ENCODE measurements around the gene TBC1D22A.

TBC1D22A gene

DNA sequence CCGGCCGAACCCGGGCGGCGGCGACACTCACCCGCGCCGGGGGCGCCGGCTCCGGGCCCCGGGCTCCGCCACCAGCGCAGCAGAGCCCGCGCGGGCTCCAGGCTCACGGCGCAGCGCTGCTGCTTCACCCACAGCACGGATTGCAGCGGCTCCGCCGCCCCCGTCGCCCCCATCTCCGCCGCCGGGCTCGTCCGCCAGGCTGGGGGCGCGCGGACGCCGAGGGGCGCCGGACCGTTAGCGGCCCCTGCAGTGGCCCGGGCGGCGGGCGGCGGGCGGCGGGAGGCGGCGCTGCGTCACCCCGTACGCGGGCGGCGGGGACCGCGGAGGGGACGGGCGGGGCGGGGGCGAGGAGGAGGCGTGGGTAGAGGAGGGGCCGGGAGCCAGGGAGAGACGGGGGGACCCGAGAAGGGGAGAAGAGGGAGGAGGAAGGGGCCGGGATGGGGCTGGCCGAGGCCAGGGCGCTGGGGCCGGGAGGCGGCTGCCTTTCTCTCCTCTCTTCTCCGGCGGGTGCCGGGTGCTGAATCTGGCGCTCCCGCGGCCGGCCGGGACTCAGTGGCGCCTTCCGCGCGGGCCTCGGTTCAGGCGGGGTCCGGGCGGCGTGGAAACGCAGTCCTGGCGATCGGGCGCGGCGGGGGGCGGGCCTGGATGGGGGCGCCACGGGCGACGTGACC is 24.3 kb upstream of the TBC1D22A start, which contains the start of gene CERK (continued):
- TF ChIP-seq ARNTL (CRISPR knock-in tag; IDR thresholded peaks at IDR 0.05; ENCODE audit: borderline replicate concordance, low read depth) (no peak), BACH2 (CRISPR knock-in tag; IDR thresholded peaks at IDR 0.05; ENCODE audit: borderline replicate concordance) (no peak)

DNA sequence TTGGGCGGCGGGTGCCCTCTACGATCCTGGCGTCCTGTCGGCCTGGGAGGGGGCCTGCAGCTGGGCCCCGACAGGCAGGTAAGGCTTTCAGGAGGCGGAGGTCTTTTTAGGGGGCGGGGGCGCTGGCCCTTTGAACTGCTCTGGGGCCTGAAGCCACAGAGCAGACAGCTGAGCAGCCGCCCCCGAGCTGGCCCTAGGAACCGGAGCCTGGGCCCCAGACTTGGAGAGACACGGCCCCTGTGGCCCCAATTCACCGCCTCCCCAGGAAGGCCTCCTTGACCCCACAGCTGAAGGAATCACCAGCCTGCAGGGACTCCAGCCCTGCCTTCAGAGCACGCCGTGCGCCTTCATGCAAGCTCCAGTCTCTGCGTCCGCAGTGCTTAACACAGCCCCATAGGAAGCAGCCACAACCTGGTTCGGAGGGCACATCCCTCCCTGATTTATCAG is 23.8 kb upstream of the TBC1D22A start:
- TF ChIP-seq ZFP30 (CRISPR knock-in tag; IDR thresholded peaks at IDR 0.05) (no peak), ZNF70 (CRISPR knock-in tag; IDR thresholded peaks at IDR 0.05) (no peak), CSDC2 (CRISPR knock-in tag; IDR thresholded peaks at IDR 0.05) (no peak), ZNF565 (CRISPR knock-in tag; conservative IDR thresholded peaks at IDR 0.05; ENCODE audit: low read depth) (no peak), ESRRG (CRISPR knock-in tag; IDR thresholded peaks at IDR 0.05) (no peak), ISL1 (CRISPR knock-in tag; IDR thresholded peaks at IDR 0.05) (no peak), OSR1 (CRISPR knock-in tag; IDR thresholded peaks at IDR 0.05) (no peak), PPARA (CRISPR knock-in tag; IDR thresholded peaks at IDR 0.05; ENCODE audit: borderline replicate concordance) (no peak), ZFP3 (CRISPR knock-in tag; IDR thresholded peaks at IDR 0.05) (no peak), TOX (CRISPR knock-in tag; IDR thresholded peaks at IDR 0.05; ENCODE audit: borderline replicate concordance) (no peak), BACH2 (CRISPR knock-in tag; IDR thresholded peaks at IDR 0.05; ENCODE audit: borderline replicate concordance) (no peak), TCF4 (CRISPR knock-in tag; IDR thresholded peaks at IDR 0.05; ENCODE audit: borderline replicate concordance) (no peak)
- TF ChIP-seq, protein P1, sequence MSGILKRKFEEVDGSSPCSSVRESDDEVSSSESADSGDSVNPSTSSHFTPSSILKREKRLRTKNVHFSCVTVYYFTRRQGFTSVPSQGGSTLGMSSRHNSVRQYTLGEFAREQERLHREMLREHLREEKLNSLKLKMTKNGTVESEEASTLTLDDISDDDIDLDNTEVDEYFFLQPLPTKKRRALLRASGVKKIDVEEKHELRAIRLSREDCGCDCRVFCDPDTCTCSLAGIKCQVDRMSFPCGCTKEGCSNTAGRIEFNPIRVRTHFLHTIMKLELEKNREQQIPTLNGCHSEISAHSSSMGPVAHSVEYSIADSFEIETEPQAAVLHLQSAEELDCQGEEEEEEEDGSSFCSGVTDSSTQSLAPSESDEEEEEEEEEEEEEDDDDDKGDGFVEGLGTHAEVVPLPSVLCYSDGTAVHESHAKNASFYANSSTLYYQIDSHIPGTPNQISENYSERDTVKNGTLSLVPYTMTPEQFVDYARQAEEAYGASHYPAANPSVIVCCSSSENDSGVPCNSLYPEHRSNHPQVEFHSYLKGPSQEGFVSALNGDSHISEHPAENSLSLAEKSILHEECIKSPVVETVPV (CRISPR knock-in tag; IDR thresholded peaks at IDR 0.05), result no peak
- TF ChIP-seq, protein P2, sequence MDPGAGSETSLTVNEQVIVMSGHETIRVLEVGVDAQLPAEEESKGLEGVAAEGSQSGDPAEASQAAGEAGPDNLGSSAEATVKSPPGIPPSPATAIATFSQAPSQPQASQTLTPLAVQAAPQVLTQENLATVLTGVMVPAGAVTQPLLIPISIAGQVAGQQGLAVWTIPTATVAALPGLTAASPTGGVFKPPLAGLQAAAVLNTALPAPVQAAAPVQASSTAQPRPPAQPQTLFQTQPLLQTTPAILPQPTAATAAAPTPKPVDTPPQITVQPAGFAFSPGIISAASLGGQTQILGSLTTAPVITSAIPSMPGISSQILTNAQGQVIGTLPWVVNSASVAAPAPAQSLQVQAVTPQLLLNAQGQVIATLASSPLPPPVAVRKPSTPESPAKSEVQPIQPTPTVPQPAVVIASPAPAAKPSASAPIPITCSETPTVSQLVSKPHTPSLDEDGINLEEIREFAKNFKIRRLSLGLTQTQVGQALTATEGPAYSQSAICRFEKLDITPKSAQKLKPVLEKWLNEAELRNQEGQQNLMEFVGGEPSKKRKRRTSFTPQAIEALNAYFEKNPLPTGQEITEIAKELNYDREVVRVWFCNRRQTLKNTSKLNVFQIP (CRISPR knock-in tag; IDR thresholded peaks at IDR 0.05; ENCODE audit: borderline replicate concordance, low read depth), result no peak
- TF ChIP-seq, protein P3, sequence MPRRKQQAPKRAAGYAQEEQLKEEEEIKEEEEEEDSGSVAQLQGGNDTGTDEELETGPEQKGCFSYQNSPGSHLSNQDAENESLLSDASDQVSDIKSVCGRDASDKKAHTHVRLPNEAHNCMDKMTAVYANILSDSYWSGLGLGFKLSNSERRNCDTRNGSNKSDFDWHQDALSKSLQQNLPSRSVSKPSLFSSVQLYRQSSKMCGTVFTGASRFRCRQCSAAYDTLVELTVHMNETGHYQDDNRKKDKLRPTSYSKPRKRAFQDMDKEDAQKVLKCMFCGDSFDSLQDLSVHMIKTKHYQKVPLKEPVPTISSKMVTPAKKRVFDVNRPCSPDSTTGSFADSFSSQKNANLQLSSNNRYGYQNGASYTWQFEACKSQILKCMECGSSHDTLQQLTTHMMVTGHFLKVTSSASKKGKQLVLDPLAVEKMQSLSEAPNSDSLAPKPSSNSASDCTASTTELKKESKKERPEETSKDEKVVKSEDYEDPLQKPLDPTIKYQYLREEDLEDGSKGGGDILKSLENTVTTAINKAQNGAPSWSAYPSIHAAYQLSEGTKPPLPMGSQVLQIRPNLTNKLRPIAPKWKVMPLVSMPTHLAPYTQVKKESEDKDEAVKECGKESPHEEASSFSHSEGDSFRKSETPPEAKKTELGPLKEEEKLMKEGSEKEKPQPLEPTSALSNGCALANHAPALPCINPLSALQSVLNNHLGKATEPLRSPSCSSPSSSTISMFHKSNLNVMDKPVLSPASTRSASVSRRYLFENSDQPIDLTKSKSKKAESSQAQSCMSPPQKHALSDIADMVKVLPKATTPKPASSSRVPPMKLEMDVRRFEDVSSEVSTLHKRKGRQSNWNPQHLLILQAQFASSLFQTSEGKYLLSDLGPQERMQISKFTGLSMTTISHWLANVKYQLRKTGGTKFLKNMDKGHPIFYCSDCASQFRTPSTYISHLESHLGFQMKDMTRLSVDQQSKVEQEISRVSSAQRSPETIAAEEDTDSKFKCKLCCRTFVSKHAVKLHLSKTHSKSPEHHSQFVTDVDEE (CRISPR knock-in tag; IDR thresholded peaks at IDR 0.05), result no peak
- peak; percentile 12 for ATAC-seq

DNA sequence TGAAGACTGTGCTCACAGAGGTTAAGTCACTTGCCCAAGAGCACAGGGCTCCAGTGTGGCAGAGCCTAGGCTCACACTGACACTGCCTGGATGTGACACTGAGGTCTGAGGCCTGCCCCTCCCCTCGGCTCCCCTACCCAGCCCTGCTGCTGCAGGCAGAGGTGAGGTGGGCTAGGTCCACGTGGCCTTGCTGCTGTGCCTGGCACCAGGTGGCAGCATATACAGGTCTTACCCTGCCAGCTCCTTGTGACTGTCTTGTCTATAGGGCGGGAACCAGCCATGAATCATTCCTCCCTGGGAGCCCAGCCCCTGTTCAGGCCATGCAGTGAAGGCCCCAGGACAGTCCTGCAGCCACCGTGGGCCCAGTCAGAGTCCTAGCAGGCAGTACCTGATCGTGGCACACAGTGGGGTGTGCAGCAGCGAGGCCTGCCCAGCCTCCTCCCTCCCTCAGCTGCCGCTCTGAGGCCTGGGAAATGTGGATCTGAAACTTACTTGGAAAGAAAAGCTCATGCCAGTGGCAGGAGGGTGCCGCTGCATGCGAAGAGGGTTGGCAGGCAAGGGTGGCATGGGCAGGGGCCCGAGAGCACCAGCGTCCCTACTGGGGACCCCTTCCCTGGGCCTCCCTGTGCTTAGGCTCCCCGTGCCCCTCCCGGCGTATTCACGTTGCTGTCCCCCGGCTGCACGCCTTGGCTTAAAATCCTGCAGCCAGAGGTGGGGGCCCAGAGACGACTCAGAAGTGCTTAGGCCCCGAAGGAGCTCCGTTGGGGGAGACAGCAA is 23.2 kb upstream of the TBC1D22A start:
- no peak for TF ChIP-seq ZNF70 (CRISPR knock-in tag; IDR thresholded peaks at IDR 0.05)
- no peak for TF ChIP-seq ZNF565 (CRISPR knock-in tag; conservative IDR thresholded peaks at IDR 0.05; ENCODE audit: low read depth)
- TF ChIP-seq BACH2 (CRISPR knock-in tag; IDR thresholded peaks at IDR 0.05; ENCODE audit: borderline replicate concordance), result no peak
- TF ChIP-seq, protein P1 (CRISPR knock-in tag; IDR thresholded peaks at IDR 0.05), result no peak
- no peak for ATAC-seq

DNA sequence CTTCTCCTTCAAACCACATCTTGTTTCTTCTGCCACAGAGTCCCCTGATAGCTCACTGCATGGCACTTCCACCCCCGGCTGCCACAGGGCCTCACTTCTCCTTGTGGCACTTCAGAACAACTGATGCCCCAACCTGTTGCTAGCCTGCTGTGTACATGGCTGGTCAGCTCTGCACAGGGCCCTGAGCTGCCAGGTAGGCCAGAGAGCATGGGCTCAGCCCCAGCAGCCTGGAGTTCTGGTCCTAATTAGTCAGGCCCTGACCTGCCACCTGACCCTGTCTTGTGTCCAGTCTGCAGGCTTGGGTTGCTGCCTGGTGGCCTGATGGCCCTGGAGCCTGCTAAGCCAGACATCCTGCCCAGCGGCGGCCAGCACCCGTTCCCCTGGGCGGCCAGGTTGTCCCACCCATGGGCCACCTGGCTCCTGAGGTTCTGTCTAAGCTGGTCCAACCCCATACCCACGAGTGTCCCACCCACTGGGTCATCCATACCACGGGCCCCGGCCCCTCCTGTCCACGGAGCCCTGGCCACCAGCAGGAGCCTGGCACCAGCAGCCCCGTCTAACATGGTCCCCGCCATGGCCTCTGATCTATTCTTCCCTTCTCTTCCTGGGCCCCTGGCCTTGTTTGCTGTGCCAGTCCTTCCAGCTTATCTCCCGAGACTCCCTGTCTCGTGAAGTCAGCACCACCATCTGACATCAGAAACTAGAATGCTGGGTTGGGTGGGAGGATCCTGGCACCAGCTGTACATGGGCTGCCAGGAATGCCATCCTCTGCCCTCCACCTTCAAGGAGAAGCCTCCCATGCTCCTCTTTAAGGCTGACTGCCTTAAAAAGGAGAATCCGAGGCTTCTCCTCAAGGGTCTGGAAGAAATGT is 21.3 kb upstream of the TBC1D22A start:
- TF ChIP-seq, protein P4, sequence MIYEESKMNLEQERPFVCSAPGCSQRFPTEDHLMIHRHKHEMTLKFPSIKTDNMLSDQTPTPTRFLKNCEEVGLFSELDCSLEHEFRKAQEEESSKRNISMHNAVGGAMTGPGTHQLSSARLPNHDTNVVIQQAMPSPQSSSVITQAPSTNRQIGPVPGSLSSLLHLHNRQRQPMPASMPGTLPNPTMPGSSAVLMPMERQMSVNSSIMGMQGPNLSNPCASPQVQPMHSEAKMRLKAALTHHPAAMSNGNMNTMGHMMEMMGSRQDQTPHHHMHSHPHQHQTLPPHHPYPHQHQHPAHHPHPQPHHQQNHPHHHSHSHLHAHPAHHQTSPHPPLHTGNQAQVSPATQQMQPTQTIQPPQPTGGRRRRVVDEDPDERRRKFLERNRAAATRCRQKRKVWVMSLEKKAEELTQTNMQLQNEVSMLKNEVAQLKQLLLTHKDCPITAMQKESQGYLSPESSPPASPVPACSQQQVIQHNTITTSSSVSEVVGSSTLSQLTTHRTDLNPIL (CRISPR knock-in tag; IDR thresholded peaks at IDR 0.05; ENCODE audit: low read depth), result no peak
- TF ChIP-seq ARNTL (CRISPR knock-in tag; IDR thresholded peaks at IDR 0.05; ENCODE audit: borderline replicate concordance, low read depth) (no peak), PPARA (CRISPR knock-in tag; IDR thresholded peaks at IDR 0.05; ENCODE audit: borderline replicate concordance) (no peak), CSDC2 (CRISPR knock-in tag; IDR thresholded peaks at IDR 0.05) (no peak), ZNF8 (CRISPR knock-in tag; IDR thresholded peaks at IDR 0.05) (no peak), ESRRG (CRISPR knock-in tag; IDR thresholded peaks at IDR 0.05) (no peak), ZNF70 (CRISPR knock-in tag; IDR thresholded peaks at IDR 0.05) (no peak)
- ATAC-seq, result no peak
